Measurements from ENCODE around the gene ALG12. TPM values are rescaled to one million over a fixed set of nuclear protein-coding genes. Genes with fewer than 3 reads are reported as not detected.
A peak's percentile ranks its signal among the peaks of the same experiment; 100 is the strongest.

Gene ALG12
- total and polyA plus RNA-seq, 2 of the 13 experiments (the other 11 are each of a cell fraction or from before 2014, with no cell fraction given): 7.8 to 15.8 TPM

- TF ChIP-seq PRDM4 (CRISPR knock-in tag; IDR thresholded peaks at IDR 0.05; ENCODE audit: borderline replicate concordance): no peak
- no peak for TF ChIP-seq SMYD3 (CRISPR knock-in tag; IDR thresholded peaks at IDR 0.05)
- TF ChIP-seq CENPT (CRISPR knock-in tag; IDR thresholded peaks at IDR 0.05; ENCODE audit: low read depth): 0 out of 2 replicates have a peak, but pooled peaks have one; percentile 68
- TF ChIP-seq ZNF567 (CRISPR knock-in tag; IDR thresholded peaks at IDR 0.05; ENCODE audit: borderline replicate concordance): no peak
- TF ChIP-seq FOXA1 (IDR thresholded peaks at IDR 0.05): no peak
- TF ChIP-seq FOXA1 (CRISPR knock-in tag; IDR thresholded peaks at IDR 0.05): no peak
- TF ChIP-seq ATF6 (CRISPR knock-in tag; conservative IDR thresholded peaks at IDR 0.05): no peak
- TF ChIP-seq ZMAT5 (CRISPR knock-in tag; IDR thresholded peaks at IDR 0.05; ENCODE audit: borderline replicate concordance, low read depth): no peak
- TF ChIP-seq KIAA2018 (CRISPR knock-in tag; IDR thresholded peaks at IDR 0.05; ENCODE audit: borderline replicate concordance): no peak
- TF ChIP-seq ZNF556 (CRISPR knock-in tag; IDR thresholded peaks at IDR 0.05; ENCODE audit: borderline replicate concordance): no peak
- no peak for TF ChIP-seq ZNF343 (CRISPR knock-in tag; IDR thresholded peaks at IDR 0.05)
- no peak for TF ChIP-seq FOXP1 (IDR thresholded peaks at IDR 0.05)
- no peak for TF ChIP-seq FOXP1 (CRISPR knock-in tag; IDR thresholded peaks at IDR 0.05)
These were observed 65.0 kb downstream of the ALG12 start, which contains the start of gene ZBED4 (continued) for GRCh38 chr22:49852898-49853894.
